OCI-LY7 (cell line): Measurements from ENCODE around the gene ADAM12.

Source experiments
- EZH2phosphoT487 ChIP-seq: fragments of 200-600 bp; sonication (generic); IDR thresholded peaks from 2 replicates; pipeline ENCODE4 v1.6.1; 2018; ENCODE audit warnings: low read depth, borderline replicate concordance, mild to moderate bottlenecking, mixed run types, antibody characterized with exemption, low read length, moderate library complexity, mixed read lengths
- TF ChIP-seq, protein P1 (sequence below): fragments of 200-600 bp; sonication (generic); conservative IDR thresholded peaks from 2 replicates; pipeline ENCODE4 v1.5.1; 2014; ENCODE audit warnings: mild to moderate bottlenecking, antibody characterized with exemption, low read length, moderate library complexity, mixed read lengths

DNA sequence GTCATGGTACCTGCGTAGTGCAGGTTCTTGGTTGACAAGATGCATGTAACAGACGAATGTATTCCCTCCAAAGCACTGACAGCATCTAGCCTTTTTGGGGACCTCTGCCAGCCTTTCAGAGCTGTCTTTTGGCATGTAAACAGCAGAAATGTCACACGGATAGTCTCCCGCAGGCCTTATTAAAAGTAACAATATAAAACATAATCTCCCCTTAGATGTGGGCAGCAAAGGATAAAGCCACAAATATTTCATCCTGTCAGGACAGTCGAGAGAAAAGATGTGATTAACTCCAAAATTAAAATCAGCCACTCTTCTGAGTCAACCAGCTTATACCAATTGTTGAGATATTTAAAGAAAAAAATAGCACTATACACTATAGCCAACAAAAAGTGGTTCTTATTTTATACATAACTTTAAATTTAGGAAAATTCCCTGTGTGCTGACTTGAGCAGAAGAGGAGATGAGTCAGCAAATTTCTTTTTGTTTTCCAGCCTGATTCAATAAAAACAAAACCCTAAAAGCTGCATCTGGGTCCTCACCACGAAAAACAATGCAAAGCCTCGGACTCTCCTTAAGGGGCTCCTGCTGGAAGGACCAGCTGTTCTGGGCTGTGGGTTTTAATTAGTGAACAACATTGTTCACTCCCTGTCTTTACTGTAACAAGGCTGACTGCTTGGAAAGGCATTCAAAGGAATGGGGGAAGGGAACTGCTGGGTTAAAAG lies 240.2 kb downstream of the ADAM12 start:
- TF ChIP-seq, protein P1, sequence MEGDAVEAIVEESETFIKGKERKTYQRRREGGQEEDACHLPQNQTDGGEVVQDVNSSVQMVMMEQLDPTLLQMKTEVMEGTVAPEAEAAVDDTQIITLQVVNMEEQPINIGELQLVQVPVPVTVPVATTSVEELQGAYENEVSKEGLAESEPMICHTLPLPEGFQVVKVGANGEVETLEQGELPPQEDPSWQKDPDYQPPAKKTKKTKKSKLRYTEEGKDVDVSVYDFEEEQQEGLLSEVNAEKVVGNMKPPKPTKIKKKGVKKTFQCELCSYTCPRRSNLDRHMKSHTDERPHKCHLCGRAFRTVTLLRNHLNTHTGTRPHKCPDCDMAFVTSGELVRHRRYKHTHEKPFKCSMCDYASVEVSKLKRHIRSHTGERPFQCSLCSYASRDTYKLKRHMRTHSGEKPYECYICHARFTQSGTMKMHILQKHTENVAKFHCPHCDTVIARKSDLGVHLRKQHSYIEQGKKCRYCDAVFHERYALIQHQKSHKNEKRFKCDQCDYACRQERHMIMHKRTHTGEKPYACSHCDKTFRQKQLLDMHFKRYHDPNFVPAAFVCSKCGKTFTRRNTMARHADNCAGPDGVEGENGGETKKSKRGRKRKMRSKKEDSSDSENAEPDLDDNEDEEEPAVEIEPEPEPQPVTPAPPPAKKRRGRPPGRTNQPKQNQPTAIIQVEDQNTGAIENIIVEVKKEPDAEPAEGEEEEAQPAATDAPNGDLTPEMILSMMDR = no peak
- no peak for TF ChIP-seq EZH2phosphoT487
